NCI-H128 (cell line): Measurements from ENCODE around the gene PSME3IP1.

Source experiments
- DNase-seq: peaks from one replicate; lab custom pipeline; 2025; ENCODE audit not compliant: unreplicated experiment; lab: John Stamatoyannopoulos, UW

Gene PSME3IP1

DNA sequence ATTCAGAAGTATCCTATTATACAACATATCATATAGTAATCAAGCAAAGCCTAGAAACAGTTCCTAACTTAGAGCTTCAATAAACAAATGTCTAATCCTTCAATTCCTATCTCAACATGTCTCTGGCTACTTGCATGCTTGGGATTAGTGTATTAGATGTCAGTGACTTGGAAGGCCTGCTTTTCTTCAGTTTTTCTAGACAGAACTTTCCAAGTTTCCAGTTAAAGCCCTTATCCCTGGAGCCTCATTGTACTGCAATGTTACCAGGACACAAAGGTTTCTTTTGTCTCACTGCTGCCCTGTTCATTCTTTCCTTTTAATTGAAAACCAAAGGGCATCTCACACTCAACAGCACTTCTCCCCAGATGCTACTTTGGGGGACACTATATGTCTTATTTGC is 16.5 kb downstream of the PSME3IP1 start:
- no peak for DNase-seq

- DNase-seq = no peak
Observed at GRCh38 chr16:57167953-57168352, 17.9 kb downstream of the PSME3IP1 start.

DNA sequence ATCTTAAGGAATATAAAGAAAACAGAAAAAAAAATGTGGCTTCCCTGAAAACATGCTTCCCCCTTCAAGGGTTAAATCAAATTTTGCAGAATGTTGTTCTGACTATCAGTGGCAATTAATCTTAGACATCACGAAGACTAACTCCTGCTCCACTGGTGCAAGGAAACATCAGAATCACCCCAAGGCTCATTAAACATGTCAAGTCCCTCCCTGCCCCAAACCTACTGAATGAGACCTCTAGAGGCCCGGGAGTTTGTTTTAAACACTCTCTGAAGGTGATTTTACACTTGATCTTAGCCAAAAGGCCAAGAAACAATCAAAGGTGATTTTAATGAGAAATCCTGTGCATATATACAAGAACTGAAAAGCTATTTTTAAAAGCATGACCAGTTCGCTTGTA is 18.3 kb downstream of the PSME3IP1 start:
- DNase-seq = no peak

DNA sequence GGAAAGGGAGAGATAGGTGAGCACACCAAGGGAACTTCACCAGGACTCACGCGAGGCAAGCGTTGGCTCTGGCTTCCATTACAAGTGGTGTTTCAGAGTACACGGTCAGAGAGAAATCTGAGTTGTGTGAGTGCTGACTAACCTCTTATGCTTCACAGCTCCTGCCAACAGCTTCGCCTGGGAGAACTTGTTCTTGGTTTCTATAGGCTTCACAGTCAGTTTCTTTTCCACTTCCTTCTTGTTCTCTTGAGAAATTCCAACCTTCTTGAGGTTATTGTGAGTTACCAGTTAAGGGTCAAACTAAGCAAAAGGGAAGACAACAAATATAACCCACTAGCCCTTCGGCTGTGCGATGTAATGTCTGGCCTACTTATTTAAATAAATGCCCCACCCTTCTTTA is 18.9 kb downstream of the PSME3IP1 start:
- no peak for DNase-seq

DNA sequence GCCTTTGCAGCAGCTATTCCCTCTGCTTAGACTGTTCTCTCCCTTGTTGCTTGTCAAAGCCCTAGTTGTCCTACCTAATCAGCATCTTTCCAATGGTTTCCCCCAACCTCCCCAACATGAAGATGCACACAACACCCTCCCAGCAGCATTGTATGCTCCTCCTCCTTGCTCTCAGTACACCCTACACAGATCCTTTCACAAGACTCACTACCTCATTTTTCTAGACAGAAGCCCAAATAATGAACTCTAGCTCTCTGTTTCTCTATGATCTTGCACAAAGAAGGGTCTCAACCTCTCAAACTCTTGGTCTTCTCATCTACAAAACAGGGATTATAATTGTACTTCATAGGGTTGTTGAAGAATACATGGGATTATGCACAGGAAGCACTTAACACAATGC is 19.4 kb downstream of the PSME3IP1 start:
- no peak for DNase-seq

- DNase-seq = no peak
Observed at GRCh38 chr16:57165938-57166337, 19.9 kb downstream of the PSME3IP1 start.

- no peak for DNase-seq
Observed at GRCh38 chr16:57165483-57165882, 20.4 kb downstream of the PSME3IP1 start.

DNA sequence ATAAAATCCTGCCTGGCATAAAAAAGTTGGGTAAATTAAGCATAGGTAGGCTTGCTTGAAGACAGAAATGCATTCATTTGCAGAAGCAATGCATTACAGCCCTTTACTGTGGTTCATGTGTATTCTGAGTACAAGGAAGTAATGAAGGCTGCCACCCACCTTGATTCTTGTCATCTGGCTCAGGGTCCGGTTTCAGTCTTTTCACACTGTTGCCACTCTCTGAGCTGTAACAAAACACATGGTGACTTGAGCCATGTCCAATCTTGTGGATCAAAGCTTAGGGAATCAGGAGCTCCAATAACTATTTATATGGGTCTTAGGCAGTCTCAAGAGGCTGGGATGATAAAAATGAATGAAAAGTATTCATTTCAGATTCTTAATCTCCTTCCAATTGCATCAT is 22.0 kb downstream of the PSME3IP1 start:
- DNase-seq = no peak

- DNase-seq = no peak
Observed at GRCh38 chr16:57159447-57159846, 26.4 kb downstream of the PSME3IP1 start.

DNA sequence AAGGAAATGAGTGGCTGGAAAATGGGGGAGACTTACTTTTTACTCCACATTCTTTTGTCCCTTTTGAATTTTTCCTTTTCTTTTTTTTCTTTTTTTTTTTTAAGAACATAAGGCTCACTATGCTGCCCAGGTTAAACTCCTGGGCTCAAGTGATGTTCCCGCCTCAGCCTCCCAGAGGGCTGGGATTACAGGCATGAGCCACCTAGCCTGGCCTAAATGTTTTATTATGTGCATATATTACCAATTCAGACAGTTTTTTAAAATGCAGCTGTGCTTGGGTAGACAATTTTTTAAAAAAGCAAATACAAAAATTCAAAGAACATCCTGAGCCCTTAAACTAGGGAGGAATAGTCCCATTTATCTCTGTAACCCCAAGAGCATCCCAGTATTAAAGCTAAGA is 28.3 kb downstream of the PSME3IP1 start:
- no peak for DNase-seq

- no peak for DNase-seq
Observed at GRCh38 chr16:57156351-57156703, 29.5 kb downstream of the PSME3IP1 start.

DNA sequence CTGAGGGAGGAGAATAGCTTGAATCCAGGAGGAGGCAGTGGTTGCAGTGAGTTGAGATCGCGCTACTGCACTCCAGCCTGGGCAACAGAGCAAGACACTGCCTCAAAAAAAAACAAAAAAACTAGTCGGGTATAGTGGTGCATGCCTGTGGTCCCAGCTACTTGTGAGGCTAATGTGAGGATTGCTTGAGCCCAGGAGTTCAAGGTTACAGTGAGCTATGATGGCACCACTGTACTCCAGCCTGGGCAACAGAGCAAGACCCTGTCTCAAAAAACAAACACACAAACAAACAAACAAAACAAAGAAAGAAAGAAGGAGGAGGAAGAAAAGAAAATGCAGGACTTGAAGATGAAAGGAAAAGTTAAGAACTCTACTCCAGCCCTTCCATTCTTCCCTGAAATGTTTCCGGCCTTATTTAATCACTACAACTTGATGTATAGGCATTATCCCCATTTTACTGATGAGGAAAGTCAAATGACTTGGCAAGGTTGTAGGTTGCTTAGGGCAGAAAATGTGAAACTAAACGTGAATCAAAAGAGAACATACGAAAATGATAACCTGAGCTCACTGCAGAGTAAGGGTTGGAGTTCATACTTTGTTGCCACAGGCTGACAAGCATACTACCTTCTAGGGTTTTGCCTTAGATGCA is 30.0 kb downstream of the PSME3IP1 start:
- no peak for DNase-seq

- DNase-seq = no peak
Observed at GRCh38 chr16:57153841-57154240, 32.0 kb downstream of the PSME3IP1 start.

DNA sequence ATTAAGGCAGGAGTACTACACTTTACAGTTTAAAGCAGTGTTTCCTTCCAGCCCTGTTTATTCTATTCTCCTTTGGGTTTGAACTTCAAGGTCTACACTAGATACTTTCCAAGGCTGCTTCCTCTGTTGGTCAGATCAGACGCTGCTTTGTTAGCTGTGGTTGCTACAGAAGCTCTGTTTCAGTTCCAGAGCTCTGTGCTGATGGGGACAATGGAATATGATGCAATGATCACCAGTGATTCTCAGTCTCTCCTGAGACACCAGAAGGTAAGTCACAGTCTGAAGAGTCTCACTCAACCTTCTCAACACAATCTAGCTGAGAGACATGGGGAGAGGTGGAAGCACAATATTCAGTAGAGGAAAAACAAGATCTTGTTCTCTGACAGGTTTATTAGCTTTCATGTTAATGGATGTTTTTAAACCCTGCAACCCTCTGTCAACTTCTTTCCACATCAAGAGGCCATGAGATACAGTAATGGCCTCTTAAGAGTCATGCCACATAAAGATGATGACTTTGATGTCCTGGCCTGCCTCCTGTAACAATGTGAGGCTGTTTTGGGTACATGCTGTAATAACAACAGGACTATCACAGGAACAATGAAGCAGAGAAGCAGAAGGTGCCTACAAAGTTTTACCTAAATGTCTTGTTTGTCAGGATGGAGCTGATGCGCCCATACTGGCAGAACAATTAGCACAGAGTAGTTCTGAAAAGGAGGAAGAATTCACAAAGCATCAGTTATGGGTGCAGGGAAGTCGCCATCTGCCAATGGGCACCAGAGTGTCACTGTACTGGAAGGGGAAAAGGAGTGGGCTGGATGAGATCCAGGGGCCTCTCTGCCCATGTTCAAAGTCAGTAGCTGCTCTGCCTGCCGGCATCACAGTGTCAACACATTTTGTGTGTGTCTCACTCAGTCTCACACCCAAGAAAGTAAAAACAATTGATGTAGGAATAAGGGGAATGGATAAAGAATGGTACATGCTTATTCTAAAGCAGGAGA is 33.4 kb downstream of the PSME3IP1 start:
- DNase-seq = peak; percentile 42

- no peak for DNase-seq
Observed at GRCh38 chr16:57151369-57151768, 34.5 kb downstream of the PSME3IP1 start.

GRCh38 chr16:57150682-57151330 is 35.0 kb downstream of the PSME3IP1 start:
- no peak for DNase-seq

- DNase-seq = no peak
Observed at GRCh38 chr16:57149391-57149790, 36.4 kb downstream of the PSME3IP1 start.

- no peak for DNase-seq
Observed at GRCh38 chr16:57148481-57148880, 37.4 kb downstream of the PSME3IP1 start.

DNA sequence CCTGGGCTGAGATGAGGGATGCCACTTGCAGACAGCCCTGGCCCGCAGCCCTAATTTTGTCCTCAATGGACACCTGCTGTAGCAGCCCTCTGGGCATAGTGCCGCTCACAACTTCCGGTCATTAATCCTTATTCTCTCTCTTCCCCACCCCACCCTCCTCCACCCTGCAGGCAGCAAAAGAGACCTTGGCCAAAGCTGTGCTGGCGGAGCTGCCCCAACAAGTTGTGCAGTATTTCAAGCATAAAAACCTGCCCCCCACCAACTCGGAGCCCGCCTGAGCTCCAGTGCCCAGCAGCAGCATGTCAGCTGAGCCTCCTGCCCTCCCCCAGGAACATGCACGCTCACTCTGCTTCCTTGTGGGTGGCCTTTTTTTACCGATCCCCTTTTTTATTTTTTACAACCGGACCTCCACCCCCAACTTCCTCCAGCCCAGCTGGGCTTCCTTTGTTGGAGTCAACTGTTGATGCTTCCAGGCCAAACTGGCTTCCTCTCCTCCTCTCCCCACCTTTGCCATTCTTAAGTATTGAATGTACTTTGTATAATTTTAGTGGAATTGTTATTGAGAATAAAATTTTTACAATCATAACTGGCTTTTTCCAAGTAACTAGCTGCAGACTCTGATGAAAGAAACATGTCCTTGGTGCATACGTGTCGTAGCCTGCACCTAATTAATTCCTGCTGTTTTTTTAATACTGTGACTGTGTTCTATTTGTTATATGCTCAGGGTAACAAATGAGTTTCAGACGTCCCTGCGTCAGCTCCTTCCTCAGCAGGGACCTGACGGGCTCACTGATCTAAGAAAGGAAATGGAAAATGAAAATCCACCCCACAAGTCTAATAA is 38.2 kb downstream of the PSME3IP1 start:
- no peak for DNase-seq

GRCh38 chr16:57146735-57147134 is 39.1 kb downstream of the PSME3IP1 start:
- no peak for DNase-seq

DNA sequence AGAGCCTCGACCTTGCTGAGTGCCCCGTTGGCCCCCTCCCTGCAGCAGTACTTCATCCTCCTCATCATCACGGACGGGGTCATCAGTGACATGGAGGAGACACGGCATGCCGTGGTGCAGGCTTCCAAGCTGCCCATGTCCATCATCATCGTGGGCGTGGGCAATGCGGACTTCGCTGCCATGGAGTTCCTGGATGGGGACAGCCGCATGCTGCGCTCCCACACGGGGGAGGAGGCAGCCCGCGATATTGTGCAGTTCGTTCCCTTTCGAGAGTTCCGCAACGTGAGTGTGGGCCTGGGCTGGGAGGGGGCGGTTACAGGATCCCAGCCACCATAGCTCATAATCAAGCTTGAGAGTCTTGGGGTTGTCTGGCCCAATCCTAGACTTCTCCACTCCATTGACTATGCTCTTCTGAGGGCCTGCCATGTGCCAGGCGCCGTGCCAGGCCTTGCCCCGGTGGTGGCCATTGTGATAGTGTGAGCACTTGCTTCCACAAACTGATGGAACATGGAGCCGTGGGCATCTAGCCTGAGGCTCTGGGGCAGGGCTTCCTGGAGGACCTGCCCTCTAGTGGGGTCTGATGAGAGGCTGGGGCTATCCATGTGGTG is 39.7 kb downstream of the PSME3IP1 start:
- no peak for DNase-seq
